COLO668 (cell line): ENCODE data around the gene GJB4.
"Not testable (repeated sequence)": the region's sequence is repeated elsewhere in the genome, so short reads cannot be mapped to it uniquely, and the experiment has no call there.

Experiments
- DNase-seq: peaks from one replicate; lab custom pipeline; 2025; ENCODE audit not compliant: unreplicated experiment; lab: John Stamatoyannopoulos, UW

Gene GJB4

DNA sequence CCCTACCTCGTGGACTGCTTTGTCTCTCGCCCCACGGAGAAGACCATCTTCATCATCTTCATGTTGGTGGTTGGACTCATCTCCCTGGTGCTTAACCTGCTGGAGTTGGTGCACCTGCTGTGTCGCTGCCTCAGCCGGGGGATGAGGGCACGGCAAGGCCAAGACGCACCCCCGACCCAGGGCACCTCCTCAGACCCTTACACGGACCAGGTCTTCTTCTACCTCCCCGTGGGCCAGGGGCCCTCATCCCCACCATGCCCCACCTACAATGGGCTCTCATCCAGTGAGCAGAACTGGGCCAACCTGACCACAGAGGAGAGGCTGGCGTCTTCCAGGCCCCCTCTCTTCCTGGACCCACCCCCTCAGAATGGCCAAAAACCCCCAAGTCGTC, 35.2 kb downstream of the GJB4 start:
- no peak for DNase-seq

DNA sequence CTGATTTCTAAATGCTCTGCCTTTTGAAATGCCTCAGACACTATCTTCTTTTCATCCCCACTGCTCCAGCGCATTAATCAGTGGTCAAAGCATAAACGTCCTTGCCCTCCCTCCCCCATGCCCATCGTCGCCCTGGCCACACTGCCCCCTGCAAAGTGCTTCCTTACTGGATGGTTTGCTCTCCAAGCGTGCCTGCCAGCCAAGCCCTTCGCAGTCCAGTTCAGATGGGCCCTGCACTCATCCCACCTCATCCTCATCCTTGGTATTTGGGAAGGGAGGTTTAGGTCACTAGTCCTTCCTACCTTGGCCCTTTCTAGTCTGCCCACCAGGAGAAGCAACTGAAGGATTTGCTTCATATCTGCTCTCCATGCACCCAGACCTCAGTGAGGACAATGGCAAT, 36.4 kb downstream of the GJB4 start:
- DNase-seq: no peak

DNA sequence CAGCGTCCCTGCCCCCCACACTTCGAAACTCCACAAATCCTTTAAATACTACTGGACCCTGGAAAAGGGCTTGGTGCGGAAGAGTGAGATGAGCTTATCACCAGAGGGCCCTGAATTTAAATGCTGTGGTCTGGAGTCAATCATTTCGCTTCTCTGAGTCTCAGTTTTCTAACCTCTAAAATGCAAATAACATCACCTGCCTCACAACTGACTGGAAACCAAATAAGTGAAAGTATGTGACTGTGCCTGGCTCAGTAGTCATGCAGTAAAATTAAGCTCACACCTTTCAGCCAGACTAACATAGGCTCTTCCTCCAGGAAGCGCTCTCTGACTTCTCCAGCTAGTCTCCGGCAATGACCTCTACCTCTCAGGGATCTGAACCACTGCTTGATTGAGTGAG, 37.5 kb downstream of the GJB4 start:
- DNase-seq: no peak

DNA sequence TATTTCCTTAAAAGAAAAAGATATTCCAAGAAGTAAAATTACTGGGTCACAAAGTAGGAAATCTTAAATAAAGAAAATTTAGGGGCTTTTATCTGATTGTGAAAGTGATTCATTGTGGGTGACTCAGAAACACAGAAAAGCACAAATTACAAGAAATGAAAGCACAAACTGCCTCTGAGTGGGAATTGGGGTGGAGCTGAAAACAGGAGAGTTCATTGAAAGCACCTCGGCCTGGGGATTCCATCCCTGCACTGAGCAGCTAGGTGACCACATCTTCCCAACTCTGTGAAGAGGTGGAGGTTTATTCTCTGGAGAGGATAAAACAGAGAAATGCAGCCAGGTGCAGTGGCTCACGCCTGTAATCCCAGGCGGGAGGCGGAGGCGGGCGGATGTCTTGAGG, 40.7 kb downstream of the GJB4 start:
- no peak for DNase-seq

DNA sequence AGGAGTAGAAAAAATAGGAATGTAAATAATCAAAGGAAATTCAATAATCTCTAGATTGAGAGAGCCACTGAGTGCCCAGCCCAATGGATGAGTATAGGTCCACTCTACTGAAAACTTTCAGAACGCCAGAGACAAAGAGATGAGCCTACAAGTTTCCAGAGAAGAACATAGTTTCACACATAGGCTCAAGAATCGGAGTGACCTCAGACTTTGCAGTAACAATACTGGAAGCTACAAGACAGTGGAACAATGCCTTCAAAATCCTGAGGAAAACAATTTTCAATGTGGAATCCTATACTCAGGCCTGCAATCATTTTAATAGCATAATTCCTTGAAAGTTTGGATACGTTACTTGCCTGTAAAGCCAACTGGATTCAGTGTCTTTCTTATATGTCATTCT, 44.2 kb downstream of the GJB4 start:
- no peak for DNase-seq

DNA sequence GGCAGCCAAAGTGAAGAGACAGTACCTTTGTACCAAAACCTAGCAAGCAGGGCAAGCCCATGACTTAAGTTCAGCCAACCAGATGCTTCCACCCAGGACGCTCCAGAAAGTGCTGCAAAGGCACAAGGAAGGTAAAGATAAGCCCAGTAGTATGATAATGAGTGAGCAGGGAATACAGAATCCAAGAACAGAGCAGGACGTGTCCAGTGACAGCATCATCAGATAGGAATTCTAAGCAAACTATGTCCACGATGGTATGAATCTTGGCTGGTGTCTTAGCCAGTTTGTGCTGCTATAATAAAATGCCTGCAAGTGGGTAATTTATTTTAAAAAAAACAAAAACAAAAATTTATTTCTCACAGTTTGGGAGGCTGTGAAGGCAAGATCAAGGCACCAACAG, 46.9 kb downstream of the GJB4 start:
- no peak for DNase-seq

DNA sequence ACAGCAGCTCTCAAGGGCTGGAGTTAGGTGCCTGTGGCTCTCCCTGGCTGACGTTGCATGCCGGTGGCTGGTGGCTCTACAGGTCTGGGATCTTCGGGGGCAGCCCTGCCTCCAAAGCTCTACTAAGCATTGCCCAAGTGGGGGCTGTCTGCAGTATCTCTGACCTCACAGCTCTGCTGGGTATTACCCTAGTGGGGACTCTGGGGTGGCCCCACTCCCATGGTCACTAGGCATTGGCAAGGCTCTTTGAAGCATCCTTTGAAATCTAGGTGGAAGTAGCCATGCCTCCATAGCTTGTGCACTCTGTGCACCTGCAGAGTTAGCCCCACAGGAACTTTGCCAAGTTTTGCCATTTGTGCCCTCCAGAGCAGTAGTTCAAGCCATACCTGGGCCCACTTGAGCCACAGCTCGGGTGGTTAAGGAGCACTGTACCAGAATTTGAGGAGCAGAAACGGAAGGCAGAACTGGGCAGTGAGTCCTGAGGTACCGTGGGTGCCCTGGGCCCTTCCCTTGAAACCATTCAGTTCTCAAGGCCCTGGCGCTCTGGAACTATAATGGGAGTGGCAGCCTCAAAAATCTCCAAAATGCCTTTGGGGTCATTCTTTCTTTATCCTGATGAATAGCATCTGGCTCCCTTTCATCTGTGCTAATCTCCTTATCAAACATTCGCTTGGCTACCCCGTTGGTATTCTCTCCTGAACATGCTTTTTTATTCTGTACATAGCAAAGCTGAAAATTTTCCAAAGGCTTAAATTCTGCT, 48.7 kb downstream of the GJB4 start:
- no peak for DNase-seq

DNA sequence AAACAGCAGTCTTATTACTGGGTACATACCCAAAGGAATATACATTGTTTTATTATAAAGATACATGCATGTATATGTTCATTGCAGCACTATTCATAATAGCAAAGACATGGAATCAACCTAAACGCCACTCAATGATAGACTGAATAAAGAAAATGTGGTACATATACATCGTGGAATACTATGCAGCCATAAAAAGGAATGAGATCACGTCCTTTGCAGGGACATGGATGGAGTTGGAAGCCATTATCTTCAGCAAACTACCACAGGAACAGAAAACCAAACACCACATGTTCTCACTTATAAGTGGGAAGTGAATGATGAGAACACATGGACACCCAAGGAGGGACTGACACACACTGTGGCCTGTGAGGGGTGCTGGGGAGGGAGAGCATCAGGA, 51.2 kb downstream of the GJB4 start:
- not testable (repeated sequence) for DNase-seq
